Measurements from ENCODE around the gene INTS1.

DNA sequence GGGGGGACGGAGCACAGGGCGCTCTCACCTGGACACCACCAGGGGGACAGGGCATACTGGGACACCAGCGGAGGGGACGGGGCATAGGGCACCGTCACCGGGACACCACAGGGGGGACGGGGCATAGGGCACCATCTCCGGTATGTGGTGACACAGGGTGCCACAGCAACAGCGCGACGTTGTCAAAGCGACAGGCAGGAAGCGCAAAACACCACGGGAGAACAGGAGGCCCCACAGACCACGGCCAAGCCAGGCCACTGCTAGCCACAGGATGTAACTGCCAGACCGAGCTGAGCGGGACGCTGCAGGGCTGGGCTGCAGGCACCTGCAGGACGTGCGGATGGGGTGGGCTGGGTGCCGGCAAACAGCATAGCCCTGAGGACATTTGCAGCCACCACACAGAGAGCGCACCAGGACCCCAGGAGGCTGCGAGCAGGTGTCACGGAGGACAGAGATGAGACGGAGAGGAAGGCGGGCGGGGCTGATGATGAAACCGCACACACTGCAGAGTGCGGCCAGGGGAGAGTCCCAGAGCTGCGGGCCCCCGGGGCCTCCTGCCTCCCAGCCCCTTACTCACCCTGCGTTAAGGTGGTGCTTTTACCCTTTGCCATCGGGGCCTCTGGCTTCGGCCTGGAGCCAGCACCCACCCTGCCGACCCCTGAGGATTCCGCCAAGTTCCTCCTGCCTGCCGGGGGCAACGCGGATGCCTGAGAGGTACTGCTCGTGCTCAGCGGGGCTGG is 62.4 kb downstream of the INTS1 start:
- TF ChIP-seq, protein P1, sequence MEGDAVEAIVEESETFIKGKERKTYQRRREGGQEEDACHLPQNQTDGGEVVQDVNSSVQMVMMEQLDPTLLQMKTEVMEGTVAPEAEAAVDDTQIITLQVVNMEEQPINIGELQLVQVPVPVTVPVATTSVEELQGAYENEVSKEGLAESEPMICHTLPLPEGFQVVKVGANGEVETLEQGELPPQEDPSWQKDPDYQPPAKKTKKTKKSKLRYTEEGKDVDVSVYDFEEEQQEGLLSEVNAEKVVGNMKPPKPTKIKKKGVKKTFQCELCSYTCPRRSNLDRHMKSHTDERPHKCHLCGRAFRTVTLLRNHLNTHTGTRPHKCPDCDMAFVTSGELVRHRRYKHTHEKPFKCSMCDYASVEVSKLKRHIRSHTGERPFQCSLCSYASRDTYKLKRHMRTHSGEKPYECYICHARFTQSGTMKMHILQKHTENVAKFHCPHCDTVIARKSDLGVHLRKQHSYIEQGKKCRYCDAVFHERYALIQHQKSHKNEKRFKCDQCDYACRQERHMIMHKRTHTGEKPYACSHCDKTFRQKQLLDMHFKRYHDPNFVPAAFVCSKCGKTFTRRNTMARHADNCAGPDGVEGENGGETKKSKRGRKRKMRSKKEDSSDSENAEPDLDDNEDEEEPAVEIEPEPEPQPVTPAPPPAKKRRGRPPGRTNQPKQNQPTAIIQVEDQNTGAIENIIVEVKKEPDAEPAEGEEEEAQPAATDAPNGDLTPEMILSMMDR (IDR thresholded peaks at IDR 0.05) = no peak
- TF ChIP-seq POLR2A (IDR thresholded peaks at IDR 0.05) = no peak
